C4-2B (cell line): ENCODE results near the gene PRKAG3.

Experiments used
- ZFX ChIP-seq: fragments of 450-650 bp; IDR thresholded peaks from 2 replicates; pipeline ENCODE4 v1.6.1; 2017
- TF ChIP-seq, protein P1 (sequence below): fragments of 450-650 bp; conservative IDR thresholded peaks from 2 replicates; pipeline ENCODE4 v1.5.1; 2017; ENCODE audit warnings: mild to moderate bottlenecking

GRCh38 chr2:218813771-218814460, 17.7 kb downstream of the PRKAG3 start:
- TF ChIP-seq, protein P1, sequence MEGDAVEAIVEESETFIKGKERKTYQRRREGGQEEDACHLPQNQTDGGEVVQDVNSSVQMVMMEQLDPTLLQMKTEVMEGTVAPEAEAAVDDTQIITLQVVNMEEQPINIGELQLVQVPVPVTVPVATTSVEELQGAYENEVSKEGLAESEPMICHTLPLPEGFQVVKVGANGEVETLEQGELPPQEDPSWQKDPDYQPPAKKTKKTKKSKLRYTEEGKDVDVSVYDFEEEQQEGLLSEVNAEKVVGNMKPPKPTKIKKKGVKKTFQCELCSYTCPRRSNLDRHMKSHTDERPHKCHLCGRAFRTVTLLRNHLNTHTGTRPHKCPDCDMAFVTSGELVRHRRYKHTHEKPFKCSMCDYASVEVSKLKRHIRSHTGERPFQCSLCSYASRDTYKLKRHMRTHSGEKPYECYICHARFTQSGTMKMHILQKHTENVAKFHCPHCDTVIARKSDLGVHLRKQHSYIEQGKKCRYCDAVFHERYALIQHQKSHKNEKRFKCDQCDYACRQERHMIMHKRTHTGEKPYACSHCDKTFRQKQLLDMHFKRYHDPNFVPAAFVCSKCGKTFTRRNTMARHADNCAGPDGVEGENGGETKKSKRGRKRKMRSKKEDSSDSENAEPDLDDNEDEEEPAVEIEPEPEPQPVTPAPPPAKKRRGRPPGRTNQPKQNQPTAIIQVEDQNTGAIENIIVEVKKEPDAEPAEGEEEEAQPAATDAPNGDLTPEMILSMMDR: no peak
- TF ChIP-seq ZFX: no peak
